SK-N-SH (cell line): Measurements from ENCODE around the gene METTL4.

Experiments used
- CHD2 ChIP-seq: fragments of 150-350 bp; IDR thresholded peaks from 2 replicates; pipeline ENCODE4 v1.6.1; 2018; ENCODE audit warnings: low read length; ENCODE audit not compliant: partially characterized antibody
- EZH2phosphoT487 ChIP-seq: fragments of 200-600 bp; sonication (generic); IDR thresholded peaks from 2 replicates; pipeline ENCODE4 v1.6.1; 2017; ENCODE audit warnings: low read depth, mixed run types, mild to moderate bottlenecking, antibody characterized with exemption, moderate library complexity, borderline replicate concordance
- JUND ChIP-seq: IDR thresholded peaks from 2 replicates; pipeline ENCODE4 v1.4.0; 2012
- MAX ChIP-seq: IDR thresholded peaks from 2 replicates; pipeline ENCODE4 v1.4.0; 2012; ENCODE audit warnings: low read depth
- NRF1 ChIP-seq: IDR thresholded peaks from 2 replicates; pipeline ENCODE4 v1.6.1; 2012; ENCODE audit warnings: low read depth, mild to moderate bottlenecking, low read length
- POLR2AphosphoS5 ChIP-seq: IDR thresholded peaks from 2 replicates; pipeline ENCODE4 v1.6.1; 2012; ENCODE audit warnings: low read depth, low read length
- RCOR1 ChIP-seq: fragments of 150-350 bp; IDR thresholded peaks from 2 replicates; pipeline ENCODE4 v1.6.1; 2017; ENCODE audit warnings: antibody characterized with exemption, low read length
- RFX5 ChIP-seq: IDR thresholded peaks from 2 replicates; pipeline ENCODE4 v1.6.1; 2012; ENCODE audit warnings: mild to moderate bottlenecking, improper control_type of control experiment, low read length
- RXRA ChIP-seq: IDR thresholded peaks from 2 replicates; pipeline ENCODE4 v1.4.0; 2012; ENCODE audit warnings: low read depth, mild to moderate bottlenecking, borderline replicate concordance
- SIN3A ChIP-seq: IDR thresholded peaks from 2 replicates; pipeline ENCODE4 v1.6.1; 2012; ENCODE audit warnings: low read depth, mild to moderate bottlenecking, low read length, moderate library complexity, borderline replicate concordance
- SMC3 ChIP-seq: IDR thresholded peaks from 2 replicates; pipeline ENCODE4 v1.6.1; 2012; ENCODE audit warnings: low read depth, low read length, improper control_type of control experiment
- USF1 ChIP-seq: IDR thresholded peaks from 2 replicates; pipeline ENCODE4 v1.4.0; 2012; ENCODE audit warnings: low read depth, borderline replicate concordance
- TF ChIP-seq, protein P1 (sequence below): fragments of 200-600 bp; sonication (generic); IDR thresholded peaks from 2 replicates; pipeline ENCODE4 v1.6.1; 2017; ENCODE audit warnings: antibody characterized with exemption, mild to moderate bottlenecking, moderate library complexity
- TF ChIP-seq, protein P2 (sequence below): IDR thresholded peaks from 2 replicates; pipeline ENCODE4 v1.6.1; 2012; ENCODE audit warnings: mild to moderate bottlenecking, low read depth, low read length, moderate library complexity

DNA sequence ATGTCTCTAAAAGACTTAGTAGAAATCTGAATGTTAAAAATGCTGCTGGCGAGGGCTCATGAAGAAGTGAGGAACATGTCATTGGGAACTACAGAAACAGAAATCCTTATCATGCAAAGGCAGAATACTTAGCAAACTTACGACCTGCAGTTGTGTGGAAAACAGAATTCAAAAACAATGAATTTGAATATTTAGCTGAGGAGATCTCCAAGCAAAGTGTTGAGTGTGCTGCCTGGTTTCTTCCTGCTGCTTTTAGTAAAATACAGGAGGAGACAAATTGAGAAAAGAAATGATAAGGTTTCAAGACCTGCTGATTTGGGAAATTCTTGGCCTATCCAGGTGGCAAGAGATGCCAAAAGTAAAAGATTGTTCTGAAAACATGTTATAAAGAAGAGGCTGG is 38.5 kb downstream of the METTL4 start:
- TF ChIP-seq RCOR1: no peak
- TF ChIP-seq, protein P1, sequence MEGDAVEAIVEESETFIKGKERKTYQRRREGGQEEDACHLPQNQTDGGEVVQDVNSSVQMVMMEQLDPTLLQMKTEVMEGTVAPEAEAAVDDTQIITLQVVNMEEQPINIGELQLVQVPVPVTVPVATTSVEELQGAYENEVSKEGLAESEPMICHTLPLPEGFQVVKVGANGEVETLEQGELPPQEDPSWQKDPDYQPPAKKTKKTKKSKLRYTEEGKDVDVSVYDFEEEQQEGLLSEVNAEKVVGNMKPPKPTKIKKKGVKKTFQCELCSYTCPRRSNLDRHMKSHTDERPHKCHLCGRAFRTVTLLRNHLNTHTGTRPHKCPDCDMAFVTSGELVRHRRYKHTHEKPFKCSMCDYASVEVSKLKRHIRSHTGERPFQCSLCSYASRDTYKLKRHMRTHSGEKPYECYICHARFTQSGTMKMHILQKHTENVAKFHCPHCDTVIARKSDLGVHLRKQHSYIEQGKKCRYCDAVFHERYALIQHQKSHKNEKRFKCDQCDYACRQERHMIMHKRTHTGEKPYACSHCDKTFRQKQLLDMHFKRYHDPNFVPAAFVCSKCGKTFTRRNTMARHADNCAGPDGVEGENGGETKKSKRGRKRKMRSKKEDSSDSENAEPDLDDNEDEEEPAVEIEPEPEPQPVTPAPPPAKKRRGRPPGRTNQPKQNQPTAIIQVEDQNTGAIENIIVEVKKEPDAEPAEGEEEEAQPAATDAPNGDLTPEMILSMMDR: no peak
- TF ChIP-seq USF1: no peak
- TF ChIP-seq SMC3: no peak
- no peak for TF ChIP-seq SIN3A
- TF ChIP-seq POLR2AphosphoS5: no peak
- TF ChIP-seq EZH2phosphoT487: no peak
- no peak for TF ChIP-seq MAX
- no peak for TF ChIP-seq CHD2
- TF ChIP-seq, protein P2, sequence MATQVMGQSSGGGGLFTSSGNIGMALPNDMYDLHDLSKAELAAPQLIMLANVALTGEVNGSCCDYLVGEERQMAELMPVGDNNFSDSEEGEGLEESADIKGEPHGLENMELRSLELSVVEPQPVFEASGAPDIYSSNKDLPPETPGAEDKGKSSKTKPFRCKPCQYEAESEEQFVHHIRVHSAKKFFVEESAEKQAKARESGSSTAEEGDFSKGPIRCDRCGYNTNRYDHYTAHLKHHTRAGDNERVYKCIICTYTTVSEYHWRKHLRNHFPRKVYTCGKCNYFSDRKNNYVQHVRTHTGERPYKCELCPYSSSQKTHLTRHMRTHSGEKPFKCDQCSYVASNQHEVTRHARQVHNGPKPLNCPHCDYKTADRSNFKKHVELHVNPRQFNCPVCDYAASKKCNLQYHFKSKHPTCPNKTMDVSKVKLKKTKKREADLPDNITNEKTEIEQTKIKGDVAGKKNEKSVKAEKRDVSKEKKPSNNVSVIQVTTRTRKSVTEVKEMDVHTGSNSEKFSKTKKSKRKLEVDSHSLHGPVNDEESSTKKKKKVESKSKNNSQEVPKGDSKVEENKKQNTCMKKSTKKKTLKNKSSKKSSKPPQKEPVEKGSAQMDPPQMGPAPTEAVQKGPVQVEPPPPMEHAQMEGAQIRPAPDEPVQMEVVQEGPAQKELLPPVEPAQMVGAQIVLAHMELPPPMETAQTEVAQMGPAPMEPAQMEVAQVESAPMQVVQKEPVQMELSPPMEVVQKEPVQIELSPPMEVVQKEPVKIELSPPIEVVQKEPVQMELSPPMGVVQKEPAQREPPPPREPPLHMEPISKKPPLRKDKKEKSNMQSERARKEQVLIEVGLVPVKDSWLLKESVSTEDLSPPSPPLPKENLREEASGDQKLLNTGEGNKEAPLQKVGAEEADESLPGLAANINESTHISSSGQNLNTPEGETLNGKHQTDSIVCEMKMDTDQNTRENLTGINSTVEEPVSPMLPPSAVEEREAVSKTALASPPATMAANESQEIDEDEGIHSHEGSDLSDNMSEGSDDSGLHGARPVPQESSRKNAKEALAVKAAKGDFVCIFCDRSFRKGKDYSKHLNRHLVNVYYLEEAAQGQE: no peak
- no peak for TF ChIP-seq JUND
- TF ChIP-seq RXRA: no peak
- no peak for TF ChIP-seq NRF1
- no peak for TF ChIP-seq RFX5
